HG03571 (cell line): ENCODE data around the gene TBCC.
"Not testable (repeated sequence)": the region's sequence is repeated elsewhere in the genome, so short reads cannot be mapped to it uniquely, and the experiment has no call there.

Source experiments
- ATAC-seq: cut with Tn5 transposase; IDR thresholded peaks from one replicate; pipeline ENCODE4 v1.9.1; 2021; ENCODE audit not compliant: unreplicated experiment

TBCC gene

DNA sequence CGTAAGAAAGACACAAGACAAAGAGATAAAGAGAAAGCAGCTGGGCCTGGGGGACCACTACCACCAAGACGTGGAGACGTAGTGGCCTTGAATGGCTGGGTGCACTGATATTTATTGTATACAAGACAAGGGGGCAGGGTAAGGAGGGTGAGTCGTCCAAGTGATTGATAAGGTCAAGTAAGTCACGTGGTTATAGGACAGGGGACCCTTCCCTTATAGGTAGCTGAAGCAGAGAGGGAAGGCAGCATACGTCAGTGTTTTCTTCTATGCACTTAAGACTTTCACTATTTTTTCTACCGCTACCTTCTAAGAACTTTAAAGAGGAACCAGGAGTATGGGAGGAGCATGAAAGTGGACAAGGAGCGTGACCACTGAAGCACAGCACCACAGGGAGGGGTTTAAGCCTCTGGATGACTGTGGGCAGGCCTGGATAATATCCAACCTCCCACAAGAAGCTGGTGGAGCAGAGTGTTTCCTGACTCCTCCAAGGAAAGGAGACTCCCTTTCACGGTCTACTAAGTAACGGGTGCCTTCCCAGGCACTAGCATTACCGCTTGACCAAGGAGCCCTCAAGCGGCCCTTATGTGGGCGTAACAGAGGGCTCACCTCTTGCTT lies 11.9 kb downstream of the TBCC start:
- not testable (repeated sequence) for ATAC-seq

DNA sequence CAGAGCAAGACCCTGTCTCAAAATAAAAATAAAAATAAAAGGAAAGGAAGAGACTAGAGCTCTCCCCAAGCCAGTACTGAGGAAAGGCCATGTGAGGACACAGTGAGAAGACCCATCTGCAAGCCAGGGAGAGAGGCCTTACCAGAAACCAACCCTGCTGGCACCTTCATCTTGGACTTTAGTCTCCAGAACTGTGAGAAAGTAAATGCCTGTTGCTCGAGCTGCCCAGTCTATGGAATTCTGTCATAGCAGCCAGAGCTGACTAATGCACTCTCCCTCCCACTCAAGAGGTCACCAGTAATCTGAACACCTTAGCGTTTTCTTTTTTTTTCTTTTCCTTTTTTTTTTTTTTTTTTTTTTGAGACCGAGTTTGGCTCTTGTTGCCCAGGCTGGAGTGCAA lies 16.2 kb downstream of the TBCC start:
- ATAC-seq = no peak

DNA sequence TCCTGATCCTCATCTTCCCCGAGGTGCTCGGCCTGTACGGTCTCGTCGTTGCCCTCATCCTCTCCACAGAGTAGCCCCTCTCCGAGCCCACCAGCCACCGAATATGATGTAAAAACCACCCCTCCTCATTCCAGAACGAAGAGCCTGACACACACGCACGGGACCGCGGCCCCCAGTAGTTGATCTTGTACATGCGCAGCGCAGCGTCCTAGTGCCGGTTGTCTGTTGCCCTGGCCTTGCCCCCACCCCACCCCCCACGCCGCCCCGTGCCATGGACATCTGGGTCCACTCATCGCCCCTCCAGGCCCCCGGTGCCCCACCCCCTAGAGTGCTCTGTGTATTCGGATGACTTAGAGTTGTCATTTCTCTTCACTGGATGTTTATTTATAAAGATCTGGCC lies 18.3 kb downstream of the TBCC start:
- ATAC-seq = no peak

DNA sequence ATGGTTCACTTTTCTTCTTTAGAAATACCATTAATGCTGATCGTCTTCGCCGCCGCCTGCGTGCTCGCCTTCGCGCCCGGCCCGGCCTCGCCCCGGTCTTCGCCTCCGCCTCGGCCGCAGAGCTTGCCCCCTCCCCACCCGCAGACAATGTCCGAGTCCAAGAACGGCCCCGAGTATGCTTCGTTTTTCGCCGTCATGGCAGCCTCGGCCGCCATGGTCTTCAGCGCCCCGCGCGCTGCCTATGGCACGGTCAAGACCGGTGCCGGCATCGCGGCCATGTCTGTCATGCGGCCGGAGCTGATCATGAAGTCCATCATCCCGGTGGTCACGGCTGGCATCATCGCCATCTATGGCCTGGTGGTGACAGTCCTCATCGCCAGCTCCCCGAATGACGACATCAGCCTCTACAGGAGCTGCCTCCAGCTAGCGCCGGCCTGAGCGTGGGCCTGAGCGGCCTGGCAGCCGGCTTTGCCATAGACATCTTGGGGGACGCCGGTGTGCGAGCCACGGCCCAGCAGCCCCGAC lies 18.8 kb downstream of the TBCC start:
- no peak for ATAC-seq

DNA sequence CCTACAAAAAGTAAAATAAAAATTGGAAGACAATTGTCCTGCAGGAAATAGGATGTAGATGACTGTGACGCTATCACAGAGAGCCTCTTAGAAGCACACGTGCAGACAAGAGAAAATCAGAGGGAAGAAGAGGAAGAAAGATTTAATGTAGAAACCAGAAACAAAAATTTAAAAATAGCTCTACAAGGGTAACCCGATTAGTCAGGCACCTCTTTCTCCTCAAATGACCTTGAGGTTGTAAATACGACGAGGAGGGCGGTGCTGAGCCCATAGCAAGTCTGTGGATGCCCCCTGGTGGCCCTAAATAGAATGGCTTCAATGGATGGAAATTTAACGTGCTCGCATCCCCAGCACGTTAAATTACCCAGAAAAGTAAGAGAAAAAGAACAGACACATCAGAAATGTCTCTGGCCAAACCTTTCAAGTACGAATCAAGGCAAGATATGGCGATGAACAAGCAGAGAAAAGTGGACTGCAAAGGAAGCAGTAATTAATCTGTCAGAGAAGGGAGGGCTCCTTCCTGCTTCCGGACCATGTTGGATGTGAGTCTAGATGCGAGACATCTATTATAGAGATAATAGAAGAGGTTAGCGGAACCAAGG lies 19.3 kb downstream of the TBCC start:
- ATAC-seq = peak; percentile 62

DNA sequence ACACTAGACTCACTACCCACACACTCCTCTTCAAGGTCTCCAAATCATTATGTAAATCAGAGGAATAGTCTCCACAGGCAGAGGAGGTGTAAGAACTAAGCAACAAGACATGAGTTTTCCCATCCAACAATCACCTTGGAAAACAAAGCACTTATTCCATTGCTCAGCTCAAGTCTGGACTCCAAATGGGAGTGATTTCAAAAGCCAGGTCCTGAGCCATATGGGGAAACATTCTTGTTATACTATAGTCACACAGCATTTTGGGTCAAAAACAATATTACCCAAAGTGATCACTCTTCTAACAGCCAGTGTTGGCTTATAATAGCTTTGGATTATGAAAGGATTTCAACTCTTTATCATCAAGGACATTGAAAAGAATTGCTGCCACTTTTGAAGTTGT lies 19.9 kb downstream of the TBCC start:
- ATAC-seq = no peak

DNA sequence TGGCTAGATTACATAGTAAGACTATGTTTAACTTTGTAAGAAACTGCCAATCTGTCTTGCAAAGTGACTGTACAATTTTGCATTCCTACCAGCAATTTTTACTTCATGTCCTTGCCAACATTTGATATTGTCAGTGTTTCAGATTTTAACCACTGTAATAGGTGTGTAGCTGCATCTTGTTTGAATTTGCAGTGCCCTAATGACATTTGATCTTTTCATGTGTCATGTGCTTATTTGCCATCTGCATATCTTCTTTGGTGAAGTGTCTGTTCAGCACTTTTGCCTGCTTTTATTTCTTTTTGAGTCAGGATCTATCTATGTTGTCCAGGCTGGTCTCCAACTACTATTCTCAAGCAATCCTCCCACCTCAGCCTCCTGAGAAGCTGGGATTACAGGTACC lies 21.1 kb downstream of the TBCC start:
- ATAC-seq = no peak

DNA sequence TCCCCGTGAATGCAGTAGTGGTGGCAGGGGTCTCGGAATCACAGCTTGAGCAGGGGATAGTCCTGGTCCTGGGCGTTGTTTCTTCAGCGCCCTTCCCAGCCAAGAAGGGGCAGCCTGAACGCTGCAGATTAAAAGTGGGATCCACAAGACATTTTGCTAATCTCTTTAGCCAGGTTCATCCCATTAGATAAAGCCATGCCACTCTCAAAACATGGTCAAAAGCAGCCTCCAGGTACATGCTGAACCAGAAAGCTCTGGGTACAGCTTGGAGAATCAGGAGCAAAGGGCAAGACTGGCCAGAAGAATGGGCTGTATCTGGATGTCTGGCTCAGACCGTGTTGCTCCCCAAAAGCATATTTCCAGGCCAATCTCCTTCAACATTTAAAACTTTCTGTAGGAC lies 23.4 kb downstream of the TBCC start, which contains the start of gene PRPH2:
TSS of gene PRPH2 (minus strand) at position 101 of the 400 bp plus-strand sequence. CDS start 263 bp downstream, outside the sequence.
- ATAC-seq = no peak

DNA sequence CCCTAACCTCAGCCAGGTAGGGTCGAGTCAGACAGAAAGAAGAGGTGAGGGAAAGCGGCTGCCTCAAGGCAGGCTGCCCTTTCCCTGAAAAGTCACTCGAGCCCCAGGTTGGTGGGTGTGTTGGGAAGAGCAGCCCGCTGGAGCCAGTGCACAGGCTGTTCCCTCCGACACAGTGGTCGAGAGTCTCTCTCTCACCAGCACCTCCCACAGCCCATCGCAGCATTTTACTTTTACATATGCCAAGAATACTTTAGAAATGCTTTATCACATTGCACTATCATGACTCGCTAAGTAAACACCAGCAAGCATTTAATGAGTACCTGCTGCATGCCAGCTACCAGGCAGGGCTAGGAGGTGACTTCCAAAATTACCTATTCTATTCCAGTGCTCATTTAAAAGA lies 25.2 kb downstream of the TBCC start:
- no peak for ATAC-seq

DNA sequence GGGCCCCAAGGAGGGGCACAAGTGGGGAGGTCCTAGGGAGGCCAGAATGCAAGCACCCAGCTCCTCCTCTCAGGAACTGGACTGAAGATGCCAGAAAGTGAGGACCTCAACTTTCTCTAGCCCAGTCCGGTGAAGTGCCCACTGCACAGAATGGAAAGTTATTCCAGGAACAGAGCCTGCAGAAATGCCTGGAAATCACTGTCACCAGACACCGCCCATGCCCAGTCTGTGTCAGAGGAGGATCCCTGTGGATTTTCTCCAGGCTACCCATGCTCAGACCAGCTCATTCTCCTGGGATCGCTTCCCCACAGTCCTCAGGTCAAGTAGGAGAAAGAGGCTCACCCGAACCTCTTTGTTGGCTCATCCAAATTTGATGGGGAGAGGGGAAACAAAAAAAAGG lies 30.0 kb downstream of the TBCC start:
- ATAC-seq = no peak

DNA sequence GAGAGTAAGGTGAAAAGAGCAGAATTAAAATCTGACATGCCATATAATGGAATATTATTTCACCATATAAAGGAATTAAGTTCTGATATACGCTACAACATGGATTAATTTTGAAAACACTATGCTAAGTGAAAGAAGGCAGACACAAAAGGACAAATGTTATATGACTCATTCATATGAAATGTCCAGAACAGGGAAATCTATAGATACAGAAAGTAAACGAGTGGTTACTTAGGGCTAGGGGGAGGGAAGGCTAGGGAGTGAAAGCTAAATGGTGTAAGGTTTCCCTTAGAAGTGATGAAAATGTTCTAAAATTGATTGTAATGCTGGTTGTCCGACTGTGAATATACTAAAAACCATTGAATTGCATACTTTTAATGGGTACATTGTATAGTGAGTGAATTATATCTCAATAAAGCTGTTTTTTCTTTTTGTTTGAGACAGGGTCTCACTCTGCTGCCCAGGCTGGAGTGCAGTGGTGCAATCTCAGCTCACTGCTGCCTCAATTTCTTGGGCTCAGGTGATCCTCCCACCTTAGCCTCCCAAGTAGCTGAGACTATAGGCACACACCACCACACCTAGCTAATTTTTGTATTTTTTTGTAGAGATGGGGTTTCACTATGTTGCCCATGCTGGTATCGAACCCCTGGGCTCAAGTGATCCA lies 31.7 kb downstream of the TBCC start:
- no peak for ATAC-seq

DNA sequence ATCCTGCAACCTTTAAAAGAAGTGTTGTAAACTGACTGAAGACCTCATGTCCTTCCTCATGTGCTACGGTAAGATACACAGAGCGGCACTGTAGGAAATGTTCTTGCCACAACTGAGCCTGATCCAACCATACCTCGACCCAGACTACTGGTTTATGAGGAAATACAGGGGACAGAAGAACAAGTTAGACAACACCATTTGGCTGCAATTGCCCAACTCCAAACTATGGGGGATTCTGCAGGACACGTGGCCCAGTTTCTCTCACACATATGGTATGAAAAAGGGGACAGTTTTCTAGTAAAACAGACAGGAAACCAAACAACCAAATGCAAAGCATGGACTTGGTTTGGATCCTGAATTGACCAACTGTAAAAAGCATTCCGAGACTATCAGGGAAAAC lies 34.0 kb downstream of the TBCC start:
- ATAC-seq = no peak

DNA sequence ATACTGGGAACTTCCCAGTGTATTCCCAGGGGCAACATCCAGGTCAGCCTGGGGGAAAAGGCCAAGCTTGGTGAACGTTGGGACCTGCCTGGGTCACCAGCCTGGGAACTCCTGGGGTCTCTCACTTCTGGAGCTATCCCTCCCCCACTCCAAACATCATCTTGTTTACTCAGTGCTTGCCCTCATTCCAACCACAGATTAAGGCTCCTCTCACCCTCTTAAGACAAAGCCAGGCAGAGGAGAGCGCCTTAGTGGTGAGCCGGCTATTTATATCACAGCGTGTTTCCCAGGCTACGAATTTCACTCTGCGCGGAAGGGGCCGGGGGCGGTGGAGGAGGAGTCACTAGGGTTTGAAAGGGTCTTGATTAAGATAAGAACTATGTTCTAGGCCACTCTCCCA lies 35.6 kb downstream of the TBCC start:
- no peak for ATAC-seq

DNA sequence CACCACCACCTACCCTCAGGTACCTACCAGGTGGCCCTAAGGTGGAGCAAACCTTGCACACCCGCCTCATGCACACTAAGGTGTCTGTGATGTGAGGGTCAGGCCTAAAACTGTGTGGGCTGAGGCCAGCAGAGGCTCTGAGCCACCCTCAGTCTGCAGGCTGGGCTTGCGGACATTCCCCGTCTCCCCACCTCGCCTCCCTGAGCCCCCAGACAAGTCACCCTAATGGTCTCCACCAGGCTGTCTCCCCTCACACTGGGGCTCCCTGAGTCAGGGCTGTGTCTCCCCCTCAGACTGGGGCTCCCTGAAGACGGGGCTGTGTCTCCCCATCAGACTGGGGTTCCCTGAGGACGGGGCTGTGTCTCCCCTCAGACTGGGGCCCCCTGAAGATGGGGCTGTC lies 36.0 kb downstream of the TBCC start:
- ATAC-seq = no peak

DNA sequence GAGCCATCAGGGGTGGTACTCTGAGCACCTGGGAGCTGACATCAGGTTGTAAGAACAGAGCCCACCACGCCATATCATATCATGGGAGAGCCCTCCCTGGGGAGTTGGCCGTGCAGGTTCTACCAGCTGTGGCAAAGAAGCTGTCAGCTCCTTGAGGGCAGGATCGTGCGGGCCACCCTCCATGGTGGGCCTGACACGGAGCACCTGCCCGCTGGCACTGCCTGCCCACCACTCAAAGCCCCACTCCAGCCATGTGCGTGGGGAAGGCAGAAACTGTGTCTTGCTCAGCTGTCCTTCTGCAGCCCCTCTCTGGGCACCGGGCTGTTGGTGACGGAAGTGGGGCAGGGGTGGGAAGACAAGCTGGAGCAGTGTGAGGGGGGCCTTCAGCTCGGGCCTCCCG lies 37.8 kb downstream of the TBCC start:
- ATAC-seq = no peak

DNA sequence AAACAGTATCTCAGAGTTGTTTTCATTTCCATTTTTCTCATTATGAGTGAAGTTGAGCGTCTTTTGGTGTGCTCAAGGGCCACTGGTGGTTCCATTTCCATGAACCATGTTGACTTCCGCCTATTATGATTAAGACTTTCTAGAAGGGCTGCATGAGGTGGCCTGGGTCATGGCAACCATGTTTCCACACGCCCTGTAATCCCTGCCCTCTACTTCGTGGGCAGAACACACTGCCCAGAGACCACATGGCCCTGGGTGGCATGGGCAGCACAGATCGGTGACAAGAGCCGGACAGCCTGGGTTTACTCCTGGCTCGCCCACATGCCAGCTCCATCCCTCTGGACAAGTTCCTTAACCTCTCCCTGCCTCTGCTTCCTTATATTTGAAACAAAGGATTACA lies 38.3 kb downstream of the TBCC start:
- ATAC-seq = no peak

DNA sequence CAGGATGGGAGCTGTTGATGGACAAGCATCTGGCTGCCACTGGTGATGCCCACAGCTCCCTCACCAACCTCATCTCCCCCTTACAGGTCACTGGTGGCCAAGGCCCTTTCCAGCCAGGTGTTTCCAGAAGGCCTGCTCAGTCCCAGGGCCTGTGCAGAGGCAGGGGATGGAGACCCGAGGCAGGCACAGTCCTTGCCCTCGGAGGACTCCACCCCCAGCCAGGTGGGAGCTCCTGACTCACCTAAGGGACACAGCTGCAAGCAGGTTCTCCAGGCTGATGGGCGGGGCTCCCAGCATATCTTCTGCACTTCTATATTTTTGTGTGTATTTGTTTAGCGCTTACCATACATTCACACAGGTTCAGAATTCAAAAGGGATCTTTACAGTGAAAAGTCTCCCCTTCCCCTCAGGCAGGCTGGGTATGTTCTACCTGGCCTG lies 40.9 kb downstream of the TBCC start:
- no peak for ATAC-seq

DNA sequence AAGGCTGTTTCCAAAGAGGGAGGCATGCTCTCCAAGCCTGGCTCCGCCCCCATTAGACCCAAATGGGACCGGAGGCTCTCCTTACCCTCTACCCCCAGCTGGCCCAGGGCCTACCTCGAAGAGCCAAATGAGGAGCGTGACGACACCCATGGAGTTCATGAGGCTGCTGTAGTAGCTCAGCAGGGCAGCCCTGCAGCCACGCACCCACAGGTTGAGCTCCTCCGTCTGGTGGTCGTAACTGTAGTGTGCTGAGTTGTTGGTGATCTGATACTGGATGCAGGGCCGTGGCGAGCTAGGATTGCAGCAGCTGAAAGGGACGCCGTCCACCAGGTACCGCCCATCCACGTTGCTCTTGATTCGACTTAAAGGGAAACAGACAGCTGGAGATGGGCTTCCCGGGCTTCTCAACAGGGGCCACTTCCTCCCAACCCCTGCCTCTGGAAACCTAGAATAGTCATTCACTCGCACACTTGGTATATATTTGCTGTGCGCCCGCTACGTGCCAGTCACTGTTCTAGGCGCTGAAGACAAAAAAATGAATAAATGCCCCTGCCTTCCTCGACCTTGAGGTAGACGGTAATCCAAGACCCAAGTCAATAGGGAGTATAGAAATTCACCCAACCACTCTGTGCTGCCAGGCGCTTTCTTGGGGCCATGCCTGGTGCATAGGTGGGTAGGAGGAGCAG lies 41.5 kb downstream of the TBCC start:
- ATAC-seq = no peak

DNA sequence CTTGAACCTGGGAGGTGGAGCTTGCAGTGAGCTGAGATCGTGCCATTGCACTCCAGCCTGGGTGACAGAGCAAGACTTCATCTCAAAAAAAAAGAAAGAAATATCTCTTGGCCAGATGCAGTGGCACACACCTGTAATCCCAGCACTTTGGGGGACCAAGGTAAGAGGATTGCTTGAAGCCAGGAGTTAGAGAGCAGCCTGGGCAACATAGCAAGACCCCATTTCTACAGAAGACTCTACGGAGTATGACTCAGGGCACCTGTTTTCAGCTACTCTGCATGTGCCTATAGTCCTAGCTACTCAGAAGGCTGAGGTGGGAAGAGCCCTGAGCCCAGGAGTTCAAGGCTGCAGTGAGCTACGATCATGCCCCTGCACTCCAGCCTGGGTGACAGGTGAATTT lies 43.1 kb downstream of the TBCC start:
- ATAC-seq = not testable (repeated sequence)

DNA sequence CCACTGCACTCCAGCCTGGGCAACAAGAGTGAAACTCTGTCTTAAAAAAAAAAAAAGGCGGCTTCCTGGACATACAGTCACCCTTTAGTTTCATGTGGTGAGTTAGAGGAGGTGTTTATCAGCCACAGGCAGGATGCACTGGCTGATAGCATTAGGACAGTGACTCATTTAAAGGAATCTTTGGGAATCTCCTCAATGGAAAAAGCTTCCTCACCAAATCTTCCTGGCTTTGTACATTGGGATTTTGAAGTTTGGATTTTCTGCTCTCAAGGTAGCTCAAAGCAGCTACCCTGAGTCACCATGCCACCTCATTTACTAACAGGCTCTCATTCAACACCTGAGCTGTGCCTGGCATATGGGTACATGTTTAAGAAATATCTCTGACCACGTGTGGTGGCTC lies 43.7 kb downstream of the TBCC start:
- ATAC-seq = no peak

DNA sequence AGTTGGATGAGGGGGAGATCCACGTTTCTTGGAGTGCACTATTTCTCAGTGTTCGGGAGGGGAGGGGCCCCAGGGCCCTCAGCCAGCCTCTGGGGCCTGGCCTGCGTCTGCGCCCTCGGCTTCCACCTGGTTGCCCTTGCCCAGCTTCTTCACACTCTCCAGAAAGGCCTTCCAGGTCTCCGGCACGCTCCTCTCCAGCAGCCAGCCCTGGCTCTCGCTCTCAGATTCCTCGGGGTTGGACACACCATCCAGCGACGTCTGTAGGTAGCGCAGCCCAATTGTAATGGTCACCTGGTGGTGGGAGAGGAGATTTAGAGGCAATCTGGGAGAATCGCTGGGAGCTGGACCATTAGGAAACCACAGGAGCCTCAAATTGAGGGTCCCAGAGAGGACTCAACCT lies 47.7 kb downstream of the TBCC start:
- no peak for ATAC-seq

DNA sequence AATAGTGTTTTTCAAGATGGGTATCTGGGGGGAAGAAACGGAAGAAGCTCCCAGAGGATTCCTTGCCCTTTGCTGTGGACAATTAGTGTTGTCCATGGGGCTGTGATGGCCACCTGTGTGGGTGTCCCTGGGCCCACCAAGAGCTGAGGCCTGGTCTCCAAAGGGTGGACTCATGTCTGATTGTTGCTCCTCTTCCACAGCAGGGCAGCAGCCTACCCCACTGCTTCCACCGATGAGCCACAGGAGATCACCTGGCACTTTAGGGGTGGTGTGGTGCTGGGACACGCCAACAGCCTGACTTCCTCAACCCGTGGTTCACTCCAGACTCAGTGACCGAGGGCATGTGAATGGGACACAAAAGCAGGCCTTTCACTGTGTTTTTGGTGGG lies 48.6 kb downstream of the TBCC start:
- ATAC-seq = no peak
